Parathyroid adenoma (tissue), 2 donors: ENCODE measurements around the gene ZNF462.
A peak's percentile ranks its signal among the peaks of the same experiment; 100 is the strongest.

Source experiments
- H2AFZ ChIP-seq: fragments of 300-600 bp; sonication (generic); one replicate; pipeline ENCODE4 v1.7.0; 2017; ENCODE audit warnings: antibody characterized with exemption, mild to moderate bottlenecking
- H3K27ac ChIP-seq: fragments of 300-600 bp; sonication (generic); one replicate; pipeline ENCODE4 v1.7.0; 2017
- H3K27me3 ChIP-seq: fragments of 300-600 bp; sonication (generic); one replicate; pipeline ENCODE4 v1.7.0; 2017; ENCODE audit warnings: low read length; ENCODE audit not compliant: control insufficient read depth, insufficient read depth
- H3K36me3 ChIP-seq: fragments of 300-600 bp; sonication (generic); one replicate; pipeline ENCODE4 v1.7.0; 2017; ENCODE audit warnings: low read length; ENCODE audit not compliant: control insufficient read depth, insufficient read depth
- H3K4me1 ChIP-seq: fragments of 300-600 bp; sonication (generic); one replicate; pipeline ENCODE4 v1.7.0; 2017; ENCODE audit warnings: control low read depth
- H3K4me2 ChIP-seq: fragments of 300-600 bp; sonication (generic); one replicate; pipeline ENCODE4 v1.7.0; 2017; ENCODE audit warnings: low read length
- H3K4me3 ChIP-seq: fragments of 300-600 bp; sonication (generic); one replicate; pipeline ENCODE4 v1.7.0; 2017; ENCODE audit warnings: low read depth, low read length
- H3K79me2 ChIP-seq: fragments of 300-600 bp; sonication (generic); one replicate; pipeline ENCODE4 v1.7.0; 2017; ENCODE audit warnings: control low read depth
- H3K9ac ChIP-seq: fragments of 300-600 bp; sonication (generic); one replicate; pipeline ENCODE4 v1.7.0; 2017; ENCODE audit warnings: mild to moderate bottlenecking
- H3K9me3 ChIP-seq: fragments of 300-600 bp; sonication (generic); one replicate; pipeline ENCODE4 v1.7.0; 2017; ENCODE audit warnings: low read length; ENCODE audit not compliant: control insufficient read depth
- CTCF ChIP-seq: fragments of 300-600 bp; sonication (generic); IDR thresholded peaks from one replicate; pipeline ENCODE4 v1.7.0; 2017; ENCODE audit warnings: antibody characterized with exemption, mild to moderate bottlenecking
- donor health status: primary hyperparathyroidism.

Gene ZNF462

GRCh38 chr9:106862110-106862820 is 701 bp upstream of the ZNF462 start:
- H3K4me1 ChIP-seq, result no peaks in the 10 kb centered on the region
- no peaks in the 10 kb centered on the region for H3K36me3 ChIP-seq
- peak overlapping the region; percentile 92 for H3K27ac ChIP-seq
- no peak for TF ChIP-seq CTCF
- peak overlapping the region; percentile 93 for H2AFZ ChIP-seq
- no peaks in the 10 kb centered on the region for H3K9me3 ChIP-seq
- H3K79me2 ChIP-seq, result peaks cover 5% of the 10 kb centered on the region
- peak overlapping the region; percentile 80 for H3K4me3 ChIP-seq
- peak overlapping the region; percentile 61 for H3K9ac ChIP-seq
- peak overlapping the region; percentile 66 for H3K4me2 ChIP-seq
- H3K27me3 ChIP-seq, result no peaks in the 10 kb centered on the region

- peaks cover 5% of the 10 kb centered on the region for H3K79me2 ChIP-seq
- peak overlapping the region; percentile 66 for H3K4me2 ChIP-seq
- peak overlapping the region; percentile 80 for H3K4me3 ChIP-seq
- TF ChIP-seq CTCF, result no peak
- no peaks in the 10 kb centered on the region for H3K36me3 ChIP-seq
- H3K4me1 ChIP-seq, result peaks cover 4% of the 10 kb centered on the region
- no peak overlapping the region for H3K9ac ChIP-seq
- H2AFZ ChIP-seq, result peak overlapping the region; percentile 93
- peak overlapping the region; percentile 92 for H3K27ac ChIP-seq
- no peaks in the 10 kb centered on the region for H3K9me3 ChIP-seq
- H3K27me3 ChIP-seq, result no peaks in the 10 kb centered on the region
Observed at GRCh38 chr9:106864373-106865143, 1.6 kb downstream of the ZNF462 start.

GRCh38 chr9:106866243-106866642 is 3.3 kb downstream of the ZNF462 start:
- Histone ChIP-seq H3K27ac (no peak overlapping the region), H3K4me3 (no peak overlapping the region), H3K9ac (no peak overlapping the region), H2AFZ (no peak overlapping the region), H3K79me2 (peaks cover 5% of the 10 kb centered on the region), H3K4me1 (peaks cover 9% of the 10 kb centered on the region), H3K36me3 (no peaks in the 10 kb centered on the region), H3K27me3 (no peaks in the 10 kb centered on the region), H3K4me2 (no peak overlapping the region), H3K9me3 (no peaks in the 10 kb centered on the region)
- TF ChIP-seq CTCF, result no peak

- TF ChIP-seq CTCF, result no peak
- no peaks in the 10 kb centered on the region for H3K9me3 ChIP-seq
- no peak overlapping the region for H3K9ac ChIP-seq
- H3K79me2 ChIP-seq, result peaks cover 10% of the 10 kb centered on the region
- H3K27ac ChIP-seq, result no peak overlapping the region
- H3K4me1 ChIP-seq, result peaks cover 11% of the 10 kb centered on the region
- H3K4me3 ChIP-seq, result no peak overlapping the region
- H2AFZ ChIP-seq, result no peak overlapping the region
- no peaks in the 10 kb centered on the region for H3K27me3 ChIP-seq
- no peak overlapping the region for H3K4me2 ChIP-seq
- no peaks in the 10 kb centered on the region for H3K36me3 ChIP-seq
Observed at GRCh38 chr9:106867286-106867685, 4.3 kb downstream of the ZNF462 start.
